Endodermal cell (in vitro differentiated cells): ENCODE measurements around the gene BICRA. TPM values are rescaled to one million over a fixed set of nuclear protein-coding genes. Genes with fewer than 3 reads are reported as not detected.
A peak's percentile ranks its signal among the peaks of the same experiment; 100 is the strongest.

Experiments
- DNase-seq: peaks from one replicate; pipeline ENCODE4 v3.0.0-alpha.2; 2017
- H3K27ac ChIP-seq: 2 replicates; pipeline ENCODE4 v1.5.1; 2013; ENCODE audit warnings: mild to moderate bottlenecking, low read depth, low read length, moderate library complexity
- H3K27me3 ChIP-seq: 2 replicates; pipeline ENCODE4 v1.6.1; 2013; ENCODE audit warnings: mild to moderate bottlenecking, low read length, moderate library complexity; ENCODE audit not compliant: insufficient read depth, control insufficient read depth, poor library complexity, severe bottlenecking
- H3K36me3 ChIP-seq: 2 replicates; pipeline ENCODE4 v1.7.0; 2013; ENCODE audit warnings: mild to moderate bottlenecking, low read length, moderate library complexity; ENCODE audit not compliant: control insufficient read depth, insufficient read depth
- H3K4me1 ChIP-seq: one replicate; pipeline ENCODE4 v1.7.0; 2013; ENCODE audit warnings: low read length; ENCODE audit not compliant: control insufficient read depth, insufficient read depth
- H3K4me3 ChIP-seq: 2 replicates; pipeline ENCODE4 v1.5.1; 2013; ENCODE audit warnings: mild to moderate bottlenecking, low read length, moderate library complexity
- H3K9ac ChIP-seq: 2 replicates; pipeline ENCODE4 v1.6.1; 2013; ENCODE audit warnings: mild to moderate bottlenecking, low read length, moderate library complexity; ENCODE audit not compliant: poor library complexity, severe bottlenecking; ENCODE audit errors: extremely low read depth
- H3K9me3 ChIP-seq: 2 replicates; pipeline ENCODE4 v1.6.1; 2013; ENCODE audit warnings: mild to moderate bottlenecking, low read length, moderate library complexity; ENCODE audit not compliant: control insufficient read depth
- H3K27ac Mint-ChIP-seq: 2 replicates; pipeline ENCODE4 v1.8.0; 2020; ENCODE audit warnings: mixed read lengths
- H3K27me3 Mint-ChIP-seq: 2 replicates; pipeline ENCODE4 v1.8.0; 2021; ENCODE audit warnings: mild to moderate bottlenecking, mixed read lengths; ENCODE audit not compliant: insufficient read depth
- H3K36me3 Mint-ChIP-seq: 2 replicates; pipeline ENCODE4 v1.8.0; 2020; ENCODE audit warnings: low read depth, mixed read lengths
- H3K4me1 Mint-ChIP-seq: 2 replicates; pipeline ENCODE4 v1.8.0; 2020; ENCODE audit warnings: mixed read lengths
- H3K4me3 Mint-ChIP-seq: 2 replicates; pipeline ENCODE4 v1.8.0; 2020; ENCODE audit warnings: mild to moderate bottlenecking, moderate library complexity, mixed read lengths
- H3K9me3 Mint-ChIP-seq: 2 replicates; pipeline ENCODE4 v1.8.0; 2020; ENCODE audit warnings: mild to moderate bottlenecking, mixed read lengths
- WGBS, 2 experiments: methylation state at CpG; one replicate each; pipeline versions ENCODE4 v1.1.5 to v1.1.7; 2013; ENCODE audit warnings: missing lambda C conversion rate in 2 of 2, mixed read lengths in 1 of 2; ENCODE audit not compliant: insufficient coverage in 1 of 2, insufficient read length in 1 of 2; 5-methylcytosine and 5-hydroxymethylcytosine counted together
- total RNA-seq, 2 donors: library from RNA; stranded (reverse); fragmentation: NEBNext Ultra II Directional in 1 of 2; extraction: Animal tissue kit (Norgen Biotek cat#: 25700) in 1 of 2; gene quantifications; 2 replicates in 1 of 2; 3 replicates in 1 of 2; pipeline ENCODE4 v1.2.1, GENCODE V29; 2021
- TF ChIP-seq, protein P1 (sequence below): fragments of 200-600 bp; sonication (generic); conservative IDR thresholded peaks from 2 replicates; pipeline ENCODE4 v1.5.0; 2021; ENCODE audit warnings: antibody characterized with exemption, mild to moderate bottlenecking

Gene BICRA
- total RNA-seq, 2 donors from 2014 or later = 30.0 to 30.1 TPM

- Histone ChIP-seq H3K36me3 (peaks cover 45% of the 10 kb centered on the region), H3K9me3 (no peaks in the 10 kb centered on the region), H3K4me1 (no peaks in the 10 kb centered on the region), H3K27ac (no peak overlapping the region), H3K27me3 (no peaks in the 10 kb centered on the region), H3K9ac (no peak overlapping the region), H3K4me3 (no peak overlapping the region)
- Mint-ChIP-seq H3K4me1 (peaks cover 2% of the 10 kb centered on the region), H3K9me3 (no peaks in the 10 kb centered on the region), H3K27me3 (no peaks in the 10 kb centered on the region), H3K36me3 (peaks cover 39% of the 10 kb centered on the region), H3K4me3 (no peak overlapping the region), H3K27ac (no peak overlapping the region)
- TF ChIP-seq, protein P1, sequence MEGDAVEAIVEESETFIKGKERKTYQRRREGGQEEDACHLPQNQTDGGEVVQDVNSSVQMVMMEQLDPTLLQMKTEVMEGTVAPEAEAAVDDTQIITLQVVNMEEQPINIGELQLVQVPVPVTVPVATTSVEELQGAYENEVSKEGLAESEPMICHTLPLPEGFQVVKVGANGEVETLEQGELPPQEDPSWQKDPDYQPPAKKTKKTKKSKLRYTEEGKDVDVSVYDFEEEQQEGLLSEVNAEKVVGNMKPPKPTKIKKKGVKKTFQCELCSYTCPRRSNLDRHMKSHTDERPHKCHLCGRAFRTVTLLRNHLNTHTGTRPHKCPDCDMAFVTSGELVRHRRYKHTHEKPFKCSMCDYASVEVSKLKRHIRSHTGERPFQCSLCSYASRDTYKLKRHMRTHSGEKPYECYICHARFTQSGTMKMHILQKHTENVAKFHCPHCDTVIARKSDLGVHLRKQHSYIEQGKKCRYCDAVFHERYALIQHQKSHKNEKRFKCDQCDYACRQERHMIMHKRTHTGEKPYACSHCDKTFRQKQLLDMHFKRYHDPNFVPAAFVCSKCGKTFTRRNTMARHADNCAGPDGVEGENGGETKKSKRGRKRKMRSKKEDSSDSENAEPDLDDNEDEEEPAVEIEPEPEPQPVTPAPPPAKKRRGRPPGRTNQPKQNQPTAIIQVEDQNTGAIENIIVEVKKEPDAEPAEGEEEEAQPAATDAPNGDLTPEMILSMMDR = no peak
- 95 to 96% methylated on average over 3 to 7 of the region's 8 CpGs for WGBS, 2 experiments
- DNase-seq = no peak
These were observed 87.7 kb downstream of the BICRA start for GRCh38 chr19:47696635-47697034.

- Mint-ChIP-seq H3K36me3 (peaks cover 35% of the 10 kb centered on the region), H3K9me3 (no peaks in the 10 kb centered on the region), H3K4me1 (peaks cover 2% of the 10 kb centered on the region), H3K27ac (peak overlapping the region; percentile 92), H3K27me3 (no peaks in the 10 kb centered on the region), H3K4me3 (no peak overlapping the region)
- peak overlapping the region; percentile 86 for H3K27ac ChIP-seq
- peaks cover 42% of the 10 kb centered on the region for H3K36me3 ChIP-seq
- H3K9ac ChIP-seq = no peak overlapping the region
- no peaks in the 10 kb centered on the region for H3K4me1 ChIP-seq
- no peaks in the 10 kb centered on the region for H3K27me3 ChIP-seq
- TF ChIP-seq, protein P1 = peak; percentile 98
- 58 to 66% methylated on average over 18 to 21 of the region's 21 CpGs for WGBS, 2 experiments
- H3K9me3 ChIP-seq = no peaks in the 10 kb centered on the region
- no peak overlapping the region for H3K4me3 ChIP-seq
- DNase-seq = peak; percentile 95
These were observed 89.1 kb downstream of the BICRA start for GRCh38 chr19:47697863-47698609.

- no peaks in the 10 kb centered on the region for H3K9me3 Mint-ChIP-seq
- no peaks in the 10 kb centered on the region for H3K27me3 ChIP-seq
- peaks cover 2% of the 10 kb centered on the region for H3K4me1 Mint-ChIP-seq
- H3K27ac ChIP-seq = no peak overlapping the region
- H3K27ac Mint-ChIP-seq = no peak overlapping the region
- peaks cover 41% of the 10 kb centered on the region for H3K36me3 Mint-ChIP-seq
- no peaks in the 10 kb centered on the region for H3K9me3 ChIP-seq
- TF ChIP-seq, protein P1 = no peak
- no peaks in the 10 kb centered on the region for H3K4me1 ChIP-seq
- H3K4me3 ChIP-seq = no peak overlapping the region
- 95 to 99% methylated on average over 12 to 46 of the region's 46 CpGs for WGBS, 2 experiments
- no peak overlapping the region for H3K4me3 Mint-ChIP-seq
- DNase-seq = no peak
- H3K27me3 Mint-ChIP-seq = no peaks in the 10 kb centered on the region
- H3K36me3 ChIP-seq = peaks cover 44% of the 10 kb centered on the region
- H3K9ac ChIP-seq = no peak overlapping the region
These were observed 89.9 kb downstream of the BICRA start for GRCh38 chr19:47698631-47699359.
